ENCODE data around the gene GPR146. TPM values are rescaled to one million over a fixed set of nuclear protein-coding genes. Genes with fewer than 3 reads are reported as not detected.

GPR146 gene
- total RNA-seq, 4 donors from 2014 or later = 9.2 to 14.5 TPM; not detected in 2

GRCh38 chr7:1106793-1107421 is 62.6 kb downstream of the GPR146 start:
- Histone ChIP-seq H3K9me3 (no peaks in the 10 kb centered on the region), H3K27me3 (no peaks in the 10 kb centered on the region), H3K4me1 (no peaks in the 10 kb centered on the region), H3K27ac (no peak overlapping the region), H3K36me3 (no peaks in the 10 kb centered on the region), H3K4me3 (no peak overlapping the region)
- 89% methylated on average over 20 of the region's 20 CpGs; no CpG with 5 or more reads in 1 of the 2 donors for WGBS, 2 donors (ENCODE audit: low coverage in 1 of 2)
- no peak for TF ChIP-seq EP300 (IDR thresholded peaks at IDR 0.05; ENCODE audit: low read depth)
- TF ChIP-seq POLR2AphosphoS5 (IDR thresholded peaks at IDR 0.05) = no peak
- TF ChIP-seq POLR2A (IDR thresholded peaks at IDR 0.05) = no peak
- no peak for TF ChIP-seq CTCF (IDR thresholded peaks at IDR 0.05)
- intact Hi-C loops (cut with DNase I; ENCODE audit: low total_unique reads) = no loop called here
- DNase-seq = no peak
- in situ Hi-C loops (cut with MboI; ENCODE audit: low pct_ligation_motif_present in 1 of 4, low pct_unique_long_range_greater_than_20kb in 1 of 4, low sequenced_read_pairs in 3 of 4) = no loop called here

GRCh38 chr7:1108264-1108920 is 64.0 kb downstream of the GPR146 start:
- no peaks in the 10 kb centered on the region for H3K27me3 ChIP-seq
- H3K9me3 ChIP-seq = no peaks in the 10 kb centered on the region
- whole genome bisulfite sequencing, 2 donors (ENCODE audit: low coverage in 1 of 2) = 85 to 95% methylated on average over 11 to 27 of the region's 30 CpGs
- H3K4me3 ChIP-seq = no peak overlapping the region
- H3K4me1 ChIP-seq = no peaks in the 10 kb centered on the region
- no peak for DNase-seq
- no peak overlapping the region for H3K27ac ChIP-seq
- in situ Hi-C loops (cut with MboI; ENCODE audit: low pct_ligation_motif_present in 1 of 4, low pct_unique_long_range_greater_than_20kb in 1 of 4, low sequenced_read_pairs in 3 of 4) (no loop called here), intact Hi-C loops (cut with DNase I; ENCODE audit: low total_unique reads) (no loop called here)
- no peaks in the 10 kb centered on the region for H3K36me3 ChIP-seq
- TF ChIP-seq EP300 (IDR thresholded peaks at IDR 0.05; ENCODE audit: low read depth) (no peak), CTCF (IDR thresholded peaks at IDR 0.05) (no peak), POLR2AphosphoS5 (IDR thresholded peaks at IDR 0.05) (no peak), POLR2A (IDR thresholded peaks at IDR 0.05) (no peak)

Small RNAs within 50 kb of the gene (small RNA-seq; reads per million reads assigned to genes)
- 7.9 to 40.3 (median 21.2) reads per million in 4 donors for gene MIR339

Other genes starting within 250 kb of the GPR146 start
- 100 to 1,000 TPM in 3 of 4 donors, 10 to 100 TPM in 1; 92.7 to 569 (median 162) TPM for gene SUN1, start 212.1 kb upstream of the GPR146 start, total RNA-seq
- 100 to 1,000 TPM in 2 of 4 donors, 10 to 100 TPM in 2; 49.4 to 116 (median 85.2) TPM for gene GET4, start 168.0 kb upstream of the GPR146 start, total RNA-seq
- 100 to 1,000 TPM in 3 of 4 donors, 10 to 100 TPM in 1; 84.9 to 360 (median 169) TPM for gene ADAP1, start 89.9 kb upstream of the GPR146 start, total RNA-seq
- gene COX19, start 69.0 kb upstream of the GPR146 start, total RNA-seq = 10 to 100 TPM in 3 of 4 donors, 1 to 10 TPM in 1; 8.6 to 30.2 (median 16.9) TPM
- gene CYP2W1, start 61.4 kb upstream of the GPR146 start, total RNA-seq = under 1 TPM in 2 of 4 donors, not detected in 2; 0.41 to 0.95 TPM
- gene GPER1, start 43.6 kb downstream of the GPR146 start, total RNA-seq = 10 to 100 TPM in 3 of 4 donors, 1 to 10 TPM in 1; 2.2 to 33.7 (median 11.7) TPM
- 100 to 1,000 TPM in 1 of 4 donors, 10 to 100 TPM in 3; 33.3 to 124 (median 53.1) TPM for gene ZFAND2A, start 115.7 kb downstream of the GPR146 start, total RNA-seq
- not detected for gene UNCX, start 188.3 kb downstream of the GPR146 start, total RNA-seq

Data from transverse colon (tissue), 4 donors.